ENCODE results near the gene KLHDC7B. TPM values are rescaled to one million over a fixed set of nuclear protein-coding genes. Genes with fewer than 3 reads are reported as not detected.
A peak's percentile ranks its signal among the peaks of the same experiment; 100 is the strongest.

KLHDC7B gene
- total and polyA plus RNA-seq, 2 of the 13 experiments (the other 11 are each of a cell fraction or from before 2014, with no cell fraction given), result 0.11 TPM; not detected in 1

- TF ChIP-seq DMAP1 (CRISPR knock-in tag; IDR thresholded peaks at IDR 0.05) (peak; percentile 51; the same call in 1 of the 2 replicates), KAT7 (CRISPR knock-in tag; IDR thresholded peaks at IDR 0.05; ENCODE audit: borderline replicate concordance) (no peak), MIXL1 (CRISPR knock-in tag; IDR thresholded peaks at IDR 0.05) (no peak), ZSCAN12 (CRISPR knock-in tag; IDR thresholded peaks at IDR 0.05) (no peak; the same call in 1 of the 2 replicates), ZNF468 (CRISPR knock-in tag; IDR thresholded peaks at IDR 0.05) (no peak), ZNF678 (CRISPR knock-in tag; IDR thresholded peaks at IDR 0.05) (peak; percentile 19; the same call in 1 of the 2 replicates), FOXO4 (CRISPR knock-in tag; conservative IDR thresholded peaks at IDR 0.05) (no peak), MXI1 (IDR thresholded peaks at IDR 0.05; ENCODE audit: borderline replicate concordance, low read depth, low read length) (no peak), ZFP36L2 (CRISPR knock-in tag; IDR thresholded peaks at IDR 0.05) (no peak), BRD4 (CRISPR knock-in tag; IDR thresholded peaks at IDR 0.05) (no peak), ZNF264 (CRISPR knock-in tag; IDR thresholded peaks at IDR 0.05) (peak; percentile 5; the same call in 1 of the 2 replicates), CC2D1A (CRISPR knock-in tag; IDR thresholded peaks at IDR 0.05) (no peak), ZFYVE20 (CRISPR knock-in tag; IDR thresholded peaks at IDR 0.05; ENCODE audit: borderline replicate concordance, low read depth) (no peak), ELF1 (CRISPR knock-in tag; IDR thresholded peaks at IDR 0.05) (0 out of 2 replicates have a peak, but pooled peaks have one; percentile 7), ZNF761 (CRISPR knock-in tag; conservative IDR thresholded peaks at IDR 0.05) (peak; percentile 77; the same call in 1 of the 2 replicates), JUNB (CRISPR knock-in tag; IDR thresholded peaks at IDR 0.05; ENCODE audit: borderline replicate concordance) (no peak), NFYB (CRISPR knock-in tag; IDR thresholded peaks at IDR 0.05) (0 out of 2 replicates have a peak, but pooled peaks have one; percentile 1), HBP1 (CRISPR knock-in tag; IDR thresholded peaks at IDR 0.05; ENCODE audit: low read depth) (no peak), ZKSCAN5 (CRISPR knock-in tag; IDR thresholded peaks at IDR 0.05) (no peak), EED (CRISPR knock-in tag; IDR thresholded peaks at IDR 0.05) (no peak), ZNF256 (CRISPR knock-in tag; conservative IDR thresholded peaks at IDR 0.05) (no peak), TBL1XR1 (IDR thresholded peaks at IDR 0.05; ENCODE audit: borderline replicate concordance, low read length, partially characterized antibody) (no peak), ZFP36L1 (CRISPR knock-in tag; IDR thresholded peaks at IDR 0.05) (peak; percentile 24; the same call in 1 of the 2 replicates), ZNF563 (CRISPR knock-in tag; IDR thresholded peaks at IDR 0.05) (peak; percentile 34; the same call in 1 of the 2 replicates), RAD21 (CRISPR knock-in tag; IDR thresholded peaks at IDR 0.05) (no peak), SETDB1 (CRISPR knock-in tag; IDR thresholded peaks at IDR 0.05; ENCODE audit: borderline replicate concordance) (no peak), CBX1 (IDR thresholded peaks at IDR 0.05; ENCODE audit: low read depth) (no peak), ZFP90 (CRISPR knock-in tag; IDR thresholded peaks at IDR 0.05; ENCODE audit: borderline replicate concordance) (0 out of 2 replicates have a peak, but pooled peaks have one; percentile 8), ZBTB42 (CRISPR knock-in tag; IDR thresholded peaks at IDR 0.05) (no peak), POLR2G (IDR thresholded peaks at IDR 0.05; ENCODE audit: low read depth, low read length) (peak; percentile 3; the same call in 1 of the 2 replicates), ZNF710 (CRISPR knock-in tag; IDR thresholded peaks at IDR 0.05; ENCODE audit: borderline replicate concordance) (no peak)
Measured at GRCh38 chr22:50530580-50530876, 15.2 kb upstream of the KLHDC7B start (continued).
